Measurements from ENCODE around the gene SESN2. TPM values are rescaled to one million over a fixed set of nuclear protein-coding genes. Genes with fewer than 3 reads are reported as not detected.

SESN2 gene
- total RNA-seq, 1 experiment from 2014 or later, result 36.8 TPM

- H3K9ac ChIP-seq (ENCODE audit: low read length), result peak within 1 kb of the TSS; percentile 91
- peaks cover 13 to 21% of the 10 kb centered on the region in 2 experiments; a peak in 3 of 4 replicates for H3K36me3 ChIP-seq (ENCODE audit: control insufficient read depth in 1 of 2, insufficient read depth in 2 of 2, low read length in 2 of 2)
- POLR2A ChIA-PET, result interaction anchor here (6.4 kb wide), 1 partner anchor 15 kb away, joined by 61 read pairs; no protein-coding TSS in a partner anchor
- H3K9me3 ChIP-seq (ENCODE audit: control insufficient read depth in 1 of 2, insufficient read depth in 1 of 2, low read depth in 1 of 2, low read length in 2 of 2), result no peaks in the 10 kb centered on the region
- peaks cover 12 to 31% of the 10 kb centered on the region in 2 experiments for H3K4me1 ChIP-seq (ENCODE audit: control insufficient read depth in 1 of 2, insufficient read depth in 2 of 2, low read length in 2 of 2)
- peaks cover 70% of the 10 kb centered on the region for H3K79me2 ChIP-seq (ENCODE audit: insufficient read depth, low read length)
- CTCF ChIA-PET, result interaction anchor here (1.6 kb wide), 1 partner anchor 136 kb away, joined by 3 read pairs; no protein-coding TSS in a partner anchor
- intact Hi-C loops (cut with micrococcal nuclease), result no loop called here
- TF ChIP-seq CEBPB (IDR thresholded peaks at IDR 0.05; ENCODE audit: low read depth) (no peak), ZNF274 (IDR thresholded peaks at IDR 0.05; ENCODE audit: low read depth, low read length) (no peak), CBX3 (IDR thresholded peaks at IDR 0.05; ENCODE audit: low read depth) (no peak), SRF (IDR thresholded peaks at IDR 0.05; ENCODE audit: low read depth) (no peak), EGR1 (IDR thresholded peaks at IDR 0.05; ENCODE audit: low read depth) (peak; percentile 62; the same call in 1 of the 2 replicates), POLR2A (IDR thresholded peaks at IDR 0.05; ENCODE audit: borderline replicate concordance, extremely low read depth, insufficient read depth, insufficient read length) (peak; percentile 62), EZH2phosphoT487 (IDR thresholded peaks at IDR 0.05; ENCODE audit: borderline replicate concordance) (no peak), MAX (IDR thresholded peaks at IDR 0.05) (peak; percentile 94), ZBTB33 (IDR thresholded peaks at IDR 0.05; ENCODE audit: extremely low read depth, insufficient replicate concordance, low read length) (no peak), YY1 (IDR thresholded peaks at IDR 0.05; ENCODE audit: extremely low read depth, insufficient replicate concordance, low read depth, low read length) (peak; percentile 96), CTCF (IDR thresholded peaks at IDR 0.05 in 2 of 3, conservative IDR thresholded peaks at IDR 0.05 in 1 of 3; ENCODE audit: borderline replicate concordance in 1 of 3, insufficient read depth in 1 of 3, low read depth in 2 of 3, low read length in 2 of 3) (no peak), ZFX (IDR thresholded peaks at IDR 0.05) (peak; percentile 45; the same call in 1 of the 2 replicates), SP1 (IDR thresholded peaks at IDR 0.05; ENCODE audit: low read depth) (peak; percentile 85), POLR2AphosphoS5 (IDR thresholded peaks at IDR 0.05; ENCODE audit: low read depth, low read length) (peak; percentile 84), REST (IDR thresholded peaks at IDR 0.05; ENCODE audit: low read depth) (no peak), FOSL1 (IDR thresholded peaks at IDR 0.05; ENCODE audit: low read depth) (no peak), JUND (IDR thresholded peaks at IDR 0.05) (no peak; the same call in 1 of the 2 replicates), ELF1 (IDR thresholded peaks at IDR 0.05; ENCODE audit: borderline replicate concordance, low read depth) (no peak), SIN3A (IDR thresholded peaks at IDR 0.05; ENCODE audit: low read depth) (peak; percentile 69), RAD21 (IDR thresholded peaks at IDR 0.05; ENCODE audit: low read depth) (no peak)
- no peaks in the 10 kb centered on the region for H3K27me3 ChIP-seq (ENCODE audit: insufficient read depth, low read length)
- H3K4me3 ChIP-seq (replicated peaks in 1 of 2; ENCODE audit: low read depth in 1 of 2, low read length in 2 of 2), result peak within 1 kb of the TSS; percentile 96 to 99
- H3K4me2 ChIP-seq (ENCODE audit: low read length), result peak within 1 kb of the TSS; percentile 85
- DNase-seq (ENCODE audit: low read depth, low spot score) (peak; percentile 77), ATAC-seq (peak; percentile 60)
- no peak within 1 kb of the TSS for H2AFZ ChIP-seq (ENCODE audit: low read depth, low read length, poor library complexity, severe bottlenecking)
- no peaks in the 10 kb centered on the region for H3K9me2 ChIP-seq (ENCODE audit: insufficient read depth)
- TSS peak; percentile 75 for BruUV-seq (replicated peaks)
- H4K20me1 ChIP-seq (ENCODE audit: insufficient read depth), result no peaks in the 10 kb centered on the region
- RAD21 ChIA-PET (ENCODE audit: low non-redundant PET in 1 of 2, low total read pairs in 2 of 2, uncharacterized antibody in 2 of 2, unreplicated experiment in 2 of 2), result no interaction called here
- H3K27ac ChIP-seq (ENCODE audit: low read depth, low read length), result peak within 1 kb of the TSS; percentile 66
Measured at GRCh38 chr1:28232558-28233263, 26.6 kb upstream of the SESN2 start, which contains the start of gene DNAJC8. DNAJC8 (minus strand) TSS chr1:28233029; CDS start chr1:28232998, 31 bp downstream.
